H9 (cell line): ENCODE results near the gene PRKCA. TPM values are rescaled to one million over a fixed set of nuclear protein-coding genes. Genes with fewer than 3 reads are reported as not detected.

ENCODE experiments used
- DNase-seq: peaks from one replicate; pipeline ENCODE4 v3.0.0-alpha.2; 2017
- H2AFZ ChIP-seq: one replicate; pipeline ENCODE4 v1.6.1; 2013; ENCODE audit warnings: mild to moderate bottlenecking, low read length, control low read depth, moderate library complexity
- H2AK5ac ChIP-seq: 2 replicates; pipeline ENCODE4 v1.6.1; 2013; ENCODE audit warnings: low read length, control low read depth, mixed read lengths; ENCODE audit not compliant: insufficient read length
- H2BK120ac ChIP-seq: one replicate; pipeline ENCODE4 v1.6.1; 2013; ENCODE audit warnings: low read depth, mild to moderate bottlenecking, low read length, control low read depth, inconsistent platforms; ENCODE audit not compliant: poor library complexity, severe bottlenecking
- H2BK12ac ChIP-seq: 2 replicates; pipeline ENCODE4 v1.6.1; 2013; ENCODE audit warnings: low read length, control low read depth, mixed read lengths, low read depth; ENCODE audit not compliant: insufficient read length
- H2BK15ac ChIP-seq: 2 replicates; pipeline ENCODE4 v1.6.1; 2013; ENCODE audit warnings: low read depth, low read length, control low read depth
- H2BK20ac ChIP-seq: one replicate; pipeline ENCODE4 v1.6.1; 2013; ENCODE audit warnings: low read depth, mild to moderate bottlenecking, low read length, control low read depth, inconsistent platforms; ENCODE audit not compliant: poor library complexity, severe bottlenecking
- H2BK5ac ChIP-seq: 2 replicates; pipeline ENCODE4 v1.6.1; 2013; ENCODE audit warnings: low read length, control low read depth, mixed read lengths; ENCODE audit not compliant: insufficient read length
- H3K14ac ChIP-seq: 2 replicates; pipeline ENCODE4 v1.6.1; 2013; ENCODE audit warnings: low read length, control low read depth; ENCODE audit not compliant: insufficient read depth
- H3K18ac ChIP-seq: 2 replicates; pipeline ENCODE4 v1.6.1; 2013; ENCODE audit warnings: low read depth, mild to moderate bottlenecking, mixed read lengths, low read length, control low read depth; ENCODE audit not compliant: insufficient read length
- H3K23ac ChIP-seq: 2 replicates; pipeline ENCODE4 v1.6.1; 2013; ENCODE audit warnings: low read length, control low read depth, mixed read lengths, low read depth; ENCODE audit not compliant: insufficient read length
- H3K23me2 ChIP-seq: 2 replicates; pipeline ENCODE4 v1.6.1; 2013; ENCODE audit warnings: low read depth, mild to moderate bottlenecking, mixed read lengths, low read length, control low read depth; ENCODE audit not compliant: insufficient read length, poor library complexity, severe bottlenecking
- H3K27ac ChIP-seq: 2 replicates; pipeline ENCODE4 v1.5.1; 2013; ENCODE audit warnings: low read length, control low read depth, mixed read lengths, low read depth; ENCODE audit not compliant: insufficient read length
- H3K27me3 ChIP-seq: 2 replicates; pipeline ENCODE4 v1.6.1; 2013; ENCODE audit warnings: low read length, control low read depth, inconsistent platforms; ENCODE audit not compliant: insufficient read depth
- H3K4ac ChIP-seq: 2 replicates; pipeline ENCODE4 v1.6.1; 2013; ENCODE audit warnings: low read depth, mild to moderate bottlenecking, control low read depth, inconsistent platforms, low read length, moderate library complexity
- H3K4me1 ChIP-seq: 2 replicates; pipeline ENCODE4 v1.6.1; 2013; ENCODE audit warnings: low read length, control low read depth, inconsistent platforms; ENCODE audit not compliant: insufficient read depth
- H3K4me2 ChIP-seq: 2 replicates; pipeline ENCODE4 v1.6.1; 2013; ENCODE audit warnings: low read length, control low read depth, mixed read lengths; ENCODE audit not compliant: insufficient read length, insufficient read depth
- H3K56ac ChIP-seq: 2 replicates; pipeline ENCODE4 v1.6.1; 2013; ENCODE audit warnings: low read depth, mild to moderate bottlenecking, mixed read lengths, low read length, control low read depth; ENCODE audit not compliant: insufficient read length
- H3K79me1 ChIP-seq: 2 replicates; pipeline ENCODE4 v1.6.1; 2013; ENCODE audit warnings: low read depth, mild to moderate bottlenecking, moderate library complexity, low read length, control low read depth, inconsistent platforms; ENCODE audit not compliant: insufficient read depth, poor library complexity, severe bottlenecking
- H3K79me2 ChIP-seq: 2 replicates; pipeline ENCODE4 v1.6.1; 2013; ENCODE audit warnings: low read length, control low read depth, inconsistent platforms; ENCODE audit not compliant: insufficient read depth
- H3K9ac ChIP-seq: 2 replicates; pipeline ENCODE4 v1.6.1; 2013; ENCODE audit warnings: low read length, control low read depth, mixed read lengths; ENCODE audit not compliant: insufficient read length; ENCODE audit errors: extremely low read depth
- H3K9me3 ChIP-seq: one replicate; pipeline ENCODE4 v1.6.1; 2013; ENCODE audit warnings: low read depth, low read length, inconsistent platforms; ENCODE audit not compliant: control insufficient read depth
- H3T11ph ChIP-seq: one replicate; pipeline ENCODE4 v1.6.1; 2013; ENCODE audit warnings: mild to moderate bottlenecking, low read length, control low read depth, inconsistent platforms
- H4K20me1 ChIP-seq: one replicate; pipeline ENCODE4 v1.6.1; 2013; ENCODE audit not compliant: control insufficient read depth, insufficient read length, insufficient read depth
- H4K5ac ChIP-seq: 2 replicates; pipeline ENCODE4 v1.6.1; 2013; ENCODE audit warnings: low read depth, mild to moderate bottlenecking, mixed read lengths, low read length, control low read depth; ENCODE audit not compliant: insufficient read length
- H4K8ac ChIP-seq: replicated peaks from 2 replicates; pipeline ENCODE4 v1.6.1; 2013; ENCODE audit warnings: low read length, control low read depth, mixed read lengths, low read depth; ENCODE audit not compliant: insufficient read length
- H4K91ac ChIP-seq: 2 replicates; pipeline ENCODE4 v1.6.1; 2013; ENCODE audit warnings: low read depth, mild to moderate bottlenecking, moderate library complexity, mixed read lengths, low read length, control low read depth; ENCODE audit not compliant: insufficient read length
- H3K27ac Mint-ChIP-seq, 3 experiments: 2 replicates in 2 of 3; 3 replicates in 1 of 3; pipeline ENCODE4 v1.8.0; 2020 to 2021; ENCODE audit warnings: mixed read lengths in 3 of 3, mild to moderate bottlenecking in 1 of 3, moderate library complexity in 1 of 3
- H3K27me3 Mint-ChIP-seq: 2 replicates; pipeline ENCODE4 v1.8.0; 2021; ENCODE audit warnings: low read depth, mild to moderate bottlenecking, moderate library complexity, mixed read lengths
- H3K36me3 Mint-ChIP-seq, 3 experiments: 2 replicates in 2 of 3; 3 replicates in 1 of 3; pipeline ENCODE4 v1.8.0; 2020 to 2021; ENCODE audit warnings: low read depth in 3 of 3, mixed read lengths in 3 of 3; ENCODE audit not compliant: insufficient read depth in 1 of 3
- H3K4me1 Mint-ChIP-seq, 2 experiments: 2 replicates each; pipeline ENCODE4 v1.8.0; 2020; ENCODE audit warnings: mixed read lengths in 2 of 2
- H3K4me3 Mint-ChIP-seq, 2 experiments: 2 replicates in 1 of 2; 3 replicates in 1 of 2; pipeline ENCODE4 v1.8.0; 2020 to 2021; ENCODE audit warnings: mild to moderate bottlenecking in 2 of 2, mixed read lengths in 2 of 2, moderate library complexity in 1 of 2
- H3K9me3 Mint-ChIP-seq, 2 experiments: 2 replicates in 1 of 2; 3 replicates in 1 of 2; pipeline ENCODE4 v1.8.0; 2020; ENCODE audit warnings: mild to moderate bottlenecking in 2 of 2, mixed read lengths in 2 of 2, moderate library complexity in 1 of 2
- CTCF ChIP-seq: fragments of 200-600 bp; sonication (generic); conservative IDR thresholded peaks from 3 replicates; pipeline ENCODE4 v1.8.0; 2021; ENCODE audit warnings: antibody characterized with exemption, mild to moderate bottlenecking
- WGBS: extraction: QIAGEN DNeasy Blood & Tissue Kit; methylation state at CpG from one replicate; pipeline ENCODE4 v1.1.7; 2013; ENCODE audit warnings: missing lambda C conversion rate, low lambda C conversion rate, mixed read lengths; ENCODE audit not compliant: insufficient read length; ENCODE audit errors: extremely low coverage; 5-methylcytosine and 5-hydroxymethylcytosine counted together
- total RNA-seq: library from RNA; stranded (reverse); gene quantifications from 2 replicates; pipeline ENCODE4 v1.2.1, GENCODE V29; 2021

Gene PRKCA
- total RNA-seq, 1 experiment from 2014 or later, result 10.5 TPM

- no peaks in the 10 kb centered on the region; the same call in 1 of the 2 replicates for H3K79me2 ChIP-seq
Measured at GRCh38 chr17:66422186-66422585, 119.8 kb downstream of the PRKCA start.

More at GRCh38 chr17:66422186-66422585, 119.8 kb downstream of the PRKCA start:
- Histone ChIP-seq H3T11ph (no peak overlapping the region), H2BK20ac (no peak overlapping the region), H3K4ac (no peak overlapping the region), H4K5ac (no peak overlapping the region), H2BK12ac (no peak overlapping the region), H4K20me1 (no peaks in the 10 kb centered on the region), H3K27me3 (no peaks in the 10 kb centered on the region), H3K79me1 (no peaks in the 10 kb centered on the region), H2AFZ (no peak overlapping the region), H4K8ac (no peak overlapping the region), H2BK120ac (no peak overlapping the region), H2BK5ac (no peak overlapping the region), H3K4me2 (no peak overlapping the region), H4K91ac (no peak overlapping the region), H3K4me1 (peaks cover 3% of the 10 kb centered on the region; the same call in 1 of the 2 replicates), H2AK5ac (no peak overlapping the region), H2BK15ac (no peak overlapping the region), H3K14ac (no peak overlapping the region), H3K18ac (no peak overlapping the region), H3K9ac (no peak overlapping the region), H3K56ac (no peak overlapping the region), H3K23me2 (no peaks in the 10 kb centered on the region), H3K9me3 (no peaks in the 10 kb centered on the region), H3K27ac (no peak overlapping the region), H3K23ac (no peak overlapping the region)
- Mint-ChIP-seq H3K4me1 (peaks cover 34 to 40% of the 10 kb centered on the region in 2 experiments), H3K36me3 (no peaks in the 10 kb centered on the region), H3K27me3 (no peaks in the 10 kb centered on the region), H3K4me3 (no peak overlapping the region), H3K9me3 (no peaks in the 10 kb centered on the region; a peak in 1 of 5 replicates), H3K27ac (no peak overlapping the region; a peak in 1 of 7 replicates)
- DNase-seq, result no peak
- no peak for TF ChIP-seq CTCF
- WGBS, result no CpG with 5 or more reads among the region's 2 CpGs
